GM21360 (cell line): ENCODE data around the gene AGMO.

Source experiments
- ATAC-seq: cut with Tn5 transposase; IDR thresholded peaks from one replicate; pipeline ENCODE4 v1.9.1; 2021; ENCODE audit warnings: mild to moderate bottlenecking, moderate library complexity; ENCODE audit not compliant: unreplicated experiment

The AGMO gene

GRCh38 chr7:15159261-15159660, 402.6 kb downstream of the AGMO start:
- no peak for ATAC-seq

GRCh38 chr7:15158141-15158810, 403.5 kb downstream of the AGMO start:
- ATAC-seq: no peak
